Right atrium auricular region (tissue), 2 donors: ENCODE measurements around the gene CREB3L1. TPM values are rescaled to one million over a fixed set of nuclear protein-coding genes. Genes with fewer than 3 reads are reported as not detected.

Source experiments
- DNase-seq: peaks from one replicate; pipeline ENCODE4 v3.0.0-alpha.2; 2019; ENCODE audit warnings: low spot score
- H3K27ac ChIP-seq, 2 donors: fragments of 200-600 bp; sonication (generic); 1 replicate in 1 of 2; 2 replicates in 1 of 2; pipeline ENCODE4 v1.5.1; 2016 to 2019
- H3K27me3 ChIP-seq, 2 donors: fragments of 200-600 bp; sonication (generic); one replicate each; pipeline versions ENCODE4 v1.5.1 to v1.6.0; 2017 to 2019
- H3K36me3 ChIP-seq: fragments of 200-600 bp; sonication (generic); one replicate; pipeline ENCODE4 v1.5.1; 2016
- H3K4me1 ChIP-seq, 2 donors: fragments of 200-600 bp; sonication (generic); one replicate each; pipeline versions ENCODE4 v1.5.1 to v1.6.0; 2017 to 2019
- H3K4me3 ChIP-seq, 2 donors: fragments of 200-600 bp; sonication (generic); 1 replicate in 1 of 2; 2 replicates in 1 of 2; pipeline ENCODE4 v1.5.1; 2017 to 2019; ENCODE audit warnings: mild to moderate bottlenecking in 1 of 2, moderate library complexity in 1 of 2
- H3K9me3 ChIP-seq, 2 donors: fragments of 200-600 bp; sonication (generic); one replicate each; pipeline ENCODE4 v1.5.1; 2019
- CTCF ChIP-seq, 2 donors: fragments of 200-600 bp; sonication (generic); IDR thresholded peaks; one replicate each; pipeline ENCODE4 v1.5.1; 2019; ENCODE audit warnings: antibody characterized with exemption in 2 of 2
- total RNA-seq, 2 donors: library from RNA; depleted of rRNA; stranded (reverse); fragments of >200 nt; gene quantifications; one replicate each; pipeline ENCODE4 v1.1.0, GENCODE V29; 2016

The CREB3L1 gene
- total RNA-seq, 2 donors from 2014 or later = 5.4 to 15.1 TPM

GRCh38 chr11:46247090-46247489 lies 30.4 kb upstream of the CREB3L1 start:
- DNase-seq = no peak
- TF ChIP-seq CTCF (IDR thresholded peaks at IDR 0.05) = no peak
- no peak overlapping the region for H3K27ac ChIP-seq
- H3K27me3 ChIP-seq = no peaks in the 10 kb centered on the region
- H3K36me3 ChIP-seq = no peaks in the 10 kb centered on the region
- peaks cover 0 to 14% of the 10 kb centered on the region in 2 donors for H3K4me1 ChIP-seq
- no peak overlapping the region for H3K4me3 ChIP-seq
- H3K9me3 ChIP-seq = no peaks in the 10 kb centered on the region

- Histone ChIP-seq H3K4me3 (no peak overlapping the region), H3K27ac (no peak overlapping the region)
- TF ChIP-seq CTCF (IDR thresholded peaks at IDR 0.05) = peak in 1 of 2 donors; percentile 29
Observed at GRCh38 chr11:46247659-46248058, 29.8 kb upstream of the CREB3L1 start.

GRCh38 chr11:46248289-46249102 lies 29.0 kb upstream of the CREB3L1 start:
- Histone ChIP-seq H3K27ac (no peak overlapping the region), H3K4me1 (peaks cover 0 to 7% of the 10 kb centered on the region in 2 donors), H3K27me3 (no peaks in the 10 kb centered on the region), H3K36me3 (no peaks in the 10 kb centered on the region), H3K9me3 (no peaks in the 10 kb centered on the region), H3K4me3 (no peak overlapping the region)
- DNase-seq = no peak
- no peak for TF ChIP-seq CTCF (IDR thresholded peaks at IDR 0.05)

More at GRCh38 chr11:46247659-46248058, 29.8 kb upstream of the CREB3L1 start:
- Histone ChIP-seq H3K27me3 (no peaks in the 10 kb centered on the region), H3K9me3 (no peaks in the 10 kb centered on the region), H3K36me3 (no peaks in the 10 kb centered on the region), H3K4me1 (peaks cover 0 to 13% of the 10 kb centered on the region in 2 donors)
- no peak for DNase-seq

- no peak for DNase-seq
- H3K9me3 ChIP-seq = no peaks in the 10 kb centered on the region
- H3K27ac ChIP-seq = no peak overlapping the region
- H3K4me1 ChIP-seq = no peaks in the 10 kb centered on the region
- no peak for TF ChIP-seq CTCF (IDR thresholded peaks at IDR 0.05)
- H3K4me3 ChIP-seq = no peak overlapping the region
- no peaks in the 10 kb centered on the region for H3K36me3 ChIP-seq
- H3K27me3 ChIP-seq = no peaks in the 10 kb centered on the region
Observed at GRCh38 chr11:46249103-46249937, 28.1 kb upstream of the CREB3L1 start.

GRCh38 chr11:46249938-46250744 lies 27.3 kb upstream of the CREB3L1 start:
- Histone ChIP-seq H3K4me1 (no peaks in the 10 kb centered on the region), H3K9me3 (no peaks in the 10 kb centered on the region), H3K27ac (no peak overlapping the region), H3K27me3 (no peaks in the 10 kb centered on the region), H3K4me3 (no peak overlapping the region), H3K36me3 (no peaks in the 10 kb centered on the region)
- TF ChIP-seq CTCF (IDR thresholded peaks at IDR 0.05) = no peak
- DNase-seq = no peak
